HepG2 (cell line): Measurements from ENCODE around the gene THBS2. TPM values are rescaled to one million over a fixed set of nuclear protein-coding genes. Genes with fewer than 3 reads are reported as not detected.

Experiments used
- FOXO4 ChIP-seq: sonication (generic); formaldehyde crosslinking; conservative IDR thresholded peaks from 2 replicates; pipeline ENCODE4 v1.8.1; 2023; ENCODE audit warnings: missing genetic modification reagents
- HCFC1 ChIP-seq: fragments of 150-350 bp; IDR thresholded peaks from 2 replicates; pipeline ENCODE4 v1.6.1; 2014; ENCODE audit warnings: low read depth, low read length
- MAZ ChIP-seq, 2 experiments: sonication (generic) in 1 of 2; formaldehyde crosslinking in 1 of 2; IDR thresholded peaks; 2 replicates each; pipeline versions ENCODE4 v1.5.0 to v1.6.1; 2012 to 2020; ENCODE audit warnings: low read depth in 2 of 2, mild to moderate bottlenecking in 2 of 2, borderline replicate concordance in 1 of 2, improper control_type of control experiment in 1 of 2, low read length in 1 of 2, missing genetic modification reagents in 1 of 2, moderate library complexity in 1 of 2
- MIER2 ChIP-seq: IDR thresholded peaks from 2 replicates; pipeline ENCODE4 v1.6.1; 2016; ENCODE audit warnings: missing biosample characterization, missing genetic modification reagents
- MLLT10 ChIP-seq: sonication (generic); formaldehyde crosslinking; IDR thresholded peaks from 2 replicates; pipeline ENCODE4 v1.4.0; 2020; ENCODE audit warnings: missing genetic modification reagents
- NONO ChIP-seq, 2 experiments: fragments of 450-650 bp in 1 of 2; sonication (generic) in 1 of 2; formaldehyde crosslinking in 1 of 2; IDR thresholded peaks in 1 of 2; conservative IDR thresholded peaks in 1 of 2; 2 replicates each; pipeline versions ENCODE4 v1.6.1 to v1.8.0; 2017 to 2022; ENCODE audit warnings: mild to moderate bottlenecking in 1 of 2, missing genetic modification reagents in 1 of 2, moderate library complexity in 1 of 2
- NR2C2 ChIP-seq: sonication (generic); formaldehyde crosslinking; IDR thresholded peaks from 2 replicates; pipeline ENCODE4 v1.4.0; 2020; ENCODE audit warnings: missing genetic modification reagents, mild to moderate bottlenecking, moderate library complexity, borderline replicate concordance
- PATZ1 ChIP-seq: sonication (generic); formaldehyde crosslinking; IDR thresholded peaks from 2 replicates; pipeline ENCODE4 v1.4.0; 2020; ENCODE audit warnings: missing genetic modification reagents
- RARA ChIP-seq: IDR thresholded peaks from 2 replicates; pipeline ENCODE4 v1.6.1; 2016; ENCODE audit warnings: missing genetic modification reagents, missing compliant biosample characterization
- SOX13 ChIP-seq, 3 experiments: fragments of 450-650 bp in 1 of 3; sonication (generic) in 1 of 3; formaldehyde crosslinking in 1 of 3; IDR thresholded peaks in 2 of 3; conservative IDR thresholded peaks in 1 of 3; 2 replicates each; pipeline versions ENCODE4 v1.5.0 to v1.6.1; 2016 to 2020; ENCODE audit warnings: antibody characterized with exemption in 1 of 3, mild to moderate bottlenecking in 1 of 3, missing compliant biosample characterization in 1 of 3, missing genetic modification reagents in 1 of 3, moderate library complexity in 1 of 3
- SRSF1 ChIP-seq: fragments of 200-400 bp; formaldehyde crosslinking; optimal IDR thresholded peaks from 2 replicates; pipeline ENCODE3; 2017; ENCODE audit warnings: mild to moderate bottlenecking, low read depth, low read length, moderate library complexity
- YEATS4 ChIP-seq: sonication (generic); formaldehyde crosslinking; IDR thresholded peaks from 2 replicates; pipeline ENCODE4 v1.4.0; 2020; ENCODE audit warnings: missing genetic modification reagents, borderline replicate concordance
- ZBTB7B ChIP-seq: sonication (generic); formaldehyde crosslinking; IDR thresholded peaks from 2 replicates; pipeline ENCODE4 v1.4.0; 2020; ENCODE audit warnings: missing genetic modification reagents
- ZNF24 ChIP-seq: fragments of 450-650 bp; IDR thresholded peaks from 2 replicates; pipeline ENCODE4 v1.6.1; 2017; ENCODE audit warnings: antibody characterized with exemption, mild to moderate bottlenecking
- ZNF350 ChIP-seq: sonication (generic); formaldehyde crosslinking; IDR thresholded peaks from 2 replicates; pipeline ENCODE4 v1.4.0; 2020; ENCODE audit warnings: mild to moderate bottlenecking, low read depth, missing genetic modification reagents, borderline replicate concordance
- ZNF484 ChIP-seq: sonication (generic); formaldehyde crosslinking; IDR thresholded peaks from 2 replicates; pipeline ENCODE4 v1.5.1; 2020; ENCODE audit warnings: mild to moderate bottlenecking, low read depth, missing genetic modification reagents, borderline replicate concordance
- ZNF512B ChIP-seq: sonication (generic); formaldehyde crosslinking; IDR thresholded peaks from 2 replicates; pipeline ENCODE4 v1.5.1; 2020; ENCODE audit warnings: missing genetic modification reagents, mild to moderate bottlenecking, borderline replicate concordance
- ZNF530 ChIP-seq: sonication (generic); formaldehyde crosslinking; IDR thresholded peaks from 2 replicates; pipeline ENCODE4 v1.5.0; 2020; ENCODE audit warnings: low read depth, mild to moderate bottlenecking, missing genetic modification reagents
- ZNF724P ChIP-seq: sonication (generic); formaldehyde crosslinking; IDR thresholded peaks from 2 replicates; pipeline ENCODE4 v1.8.0; 2022; ENCODE audit warnings: missing genetic modification reagents, borderline replicate concordance
- polyA plus RNA-seq, 8 experiments: library from polyadenylated mRNA; depleted of rRNA in 3 of 8; stranded (reverse) in 7 of 8; unstranded in 1 of 8; fragments of >200 nt; fragmentation: Illumina TruSeq in 4 of 8; extraction: Trizol in 4 of 8; gene quantifications; 2 replicates each; pipeline versions ENCODE4 v1.2.1 to v1.2.3, GENCODE V29; 2011 to 2016; ENCODE audit warnings: low read depth in 4 of 8, missing spikeins in 1 of 8, mixed read lengths in 1 of 8; ENCODE audit not compliant: insufficient read depth in 1 of 8
- total RNA-seq, 5 experiments: library from RNA; depleted of rRNA; stranded (reverse); fragments of >200 nt; fragmentation: Illumina TruSeq; extraction: Trizol; gene quantifications; 2 replicates each; pipeline ENCODE4 v1.2.3, GENCODE V29; 2016; ENCODE audit warnings: low read depth in 1 of 5

Gene THBS2
- total and polyA plus RNA-seq, 2 of the 13 experiments (the other 11 are each of a cell fraction or from before 2014, with no cell fraction given), result 0.12 to 0.15 TPM

GRCh38 chr6:169292338-169293124 is 38.9 kb upstream of the THBS2 start (continued):
- TF ChIP-seq FOXO4 (no peak), ZBTB7B (peak; percentile 95), NONO (IDR thresholded peaks at IDR 0.05) (no peak), NONO (CRISPR knock-in tag; conservative IDR thresholded peaks at IDR 0.05) (peak; percentile 72; the same call in 1 of the 2 replicates), RARA (CRISPR knock-in tag) (peak; percentile 100), ZNF512B (CRISPR knock-in tag) (no peak), MLLT10 (no peak), ZNF350 (CRISPR knock-in tag) (peak; percentile 98), MAZ (IDR thresholded peaks at IDR 0.05; ENCODE audit: borderline replicate concordance, low read depth, low read length) (peak; percentile 75; the same call in 1 of the 2 replicates), MAZ (CRISPR knock-in tag; IDR thresholded peaks at IDR 0.05; ENCODE audit: low read depth) (peak; percentile 82), SOX13 (IDR thresholded peaks at IDR 0.05) (peak; percentile 73; the same call in 1 of the 2 replicates), SOX13 (CRISPR knock-in tag; conservative IDR thresholded peaks at IDR 0.05 in 1 of 2, IDR thresholded peaks at IDR 0.05 in 1 of 2) (peak in 1 of 2 experiments; percentile 82; a peak in 2 of 4 replicates), MIER2 (CRISPR knock-in tag) (peak; percentile 48; the same call in 1 of the 2 replicates), SRSF1 (no peak), ZNF530 (CRISPR knock-in tag) (no peak), ZNF24 (peak; percentile 49; the same call in 1 of the 2 replicates), HCFC1 (no peak), PATZ1 (CRISPR knock-in tag) (peak; percentile 100), ZNF724P (CRISPR knock-in tag) (peak; percentile 35; the same call in 1 of the 2 replicates), ZNF484 (no peak), NR2C2 (CRISPR knock-in tag) (peak; percentile 87), YEATS4 (peak; percentile 62; the same call in 1 of the 2 replicates)
